HepG2 (cell line): ENCODE data around the gene MAMSTR. TPM values are rescaled to one million over a fixed set of nuclear protein-coding genes. Genes with fewer than 3 reads are reported as not detected.
A peak's percentile ranks its signal among the peaks of the same experiment; 100 is the strongest.

Experiments used
- ARNTL ChIP-seq: sonication (generic); formaldehyde crosslinking; IDR thresholded peaks from 2 replicates; pipeline ENCODE4 v1.4.0; 2020; ENCODE audit warnings: mild to moderate bottlenecking, missing genetic modification reagents
- ATAD3A ChIP-seq: sonication (generic); formaldehyde crosslinking; IDR thresholded peaks from 2 replicates; pipeline ENCODE4 v1.4.0; 2020; ENCODE audit warnings: missing genetic modification reagents
- ATF7-NPFF ChIP-seq: sonication (generic); formaldehyde crosslinking; IDR thresholded peaks from 2 replicates; pipeline ENCODE4 v1.8.1; 2023; ENCODE audit warnings: mild to moderate bottlenecking, low read depth, missing genetic modification reagents, moderate library complexity
- DNMT1 ChIP-seq: sonication (generic); formaldehyde crosslinking; IDR thresholded peaks from 2 replicates; pipeline ENCODE4 v1.5.1; 2020; ENCODE audit warnings: mild to moderate bottlenecking, missing genetic modification reagents
- GTF3A ChIP-seq: sonication (generic); formaldehyde crosslinking; conservative IDR thresholded peaks from 2 replicates; pipeline ENCODE4 v1.4.0; 2020; ENCODE audit warnings: mild to moderate bottlenecking, missing genetic modification reagents
- HDAC2 ChIP-seq: sonication (generic); formaldehyde crosslinking; IDR thresholded peaks from 2 replicates; pipeline ENCODE4 v1.4.0; 2020; ENCODE audit warnings: missing genetic modification reagents
- HDAC6 ChIP-seq: fragments of 200-600 bp; sonication (generic); IDR thresholded peaks from 2 replicates; pipeline ENCODE4 v1.7.0; 2017; ENCODE audit warnings: mild to moderate bottlenecking, antibody characterized with exemption, low read length, low read depth
- MTA3 ChIP-seq: sonication (generic); formaldehyde crosslinking; IDR thresholded peaks from 2 replicates; pipeline ENCODE4 v1.4.0; 2020; ENCODE audit warnings: missing genetic modification reagents
- MTF1 ChIP-seq: sonication (generic); formaldehyde crosslinking; IDR thresholded peaks from 2 replicates; pipeline ENCODE4 v1.5.0; 2020; ENCODE audit warnings: missing genetic modification reagents
- MZF1 ChIP-seq: sonication (generic); formaldehyde crosslinking; IDR thresholded peaks from 2 replicates; pipeline ENCODE4 v1.8.1; 2023; ENCODE audit warnings: mild to moderate bottlenecking, missing genetic modification reagents, borderline replicate concordance
- NFIB ChIP-seq: sonication (generic); formaldehyde crosslinking; IDR thresholded peaks from 2 replicates; pipeline ENCODE4 v1.9.0; 2021; ENCODE audit warnings: missing genetic modification reagents, mild to moderate bottlenecking, borderline replicate concordance
- RARG ChIP-seq: sonication (generic); formaldehyde crosslinking; IDR thresholded peaks from 2 replicates; pipeline ENCODE4 v1.4.0; 2020; ENCODE audit warnings: low read depth, mild to moderate bottlenecking, missing genetic modification reagents
- REPIN1 ChIP-seq: sonication (generic); formaldehyde crosslinking; IDR thresholded peaks from 2 replicates; pipeline ENCODE4 v1.8.0; 2022; ENCODE audit warnings: missing genetic modification reagents, low read depth, mild to moderate bottlenecking, borderline replicate concordance
- RFXANK ChIP-seq: IDR thresholded peaks from 2 replicates; pipeline ENCODE4 v1.6.1; 2016
- SMAD3 ChIP-seq: sonication (generic); formaldehyde crosslinking; IDR thresholded peaks from 2 replicates; pipeline ENCODE4 v1.4.0; 2020; ENCODE audit warnings: missing genetic modification reagents
- YEATS4 ChIP-seq: sonication (generic); formaldehyde crosslinking; IDR thresholded peaks from 2 replicates; pipeline ENCODE4 v1.4.0; 2020; ENCODE audit warnings: missing genetic modification reagents, borderline replicate concordance
- ZMYM4 ChIP-seq: sonication (generic); formaldehyde crosslinking; IDR thresholded peaks from 2 replicates; pipeline ENCODE4 v1.8.1; 2023; ENCODE audit warnings: mild to moderate bottlenecking, missing genetic modification reagents
- ZNF160 ChIP-seq: sonication (generic); formaldehyde crosslinking; IDR thresholded peaks from 2 replicates; pipeline ENCODE4 v1.8.0; 2022; ENCODE audit warnings: mild to moderate bottlenecking, inconsistent platforms, missing genetic modification reagents
- ZNF180 ChIP-seq: sonication (generic); formaldehyde crosslinking; IDR thresholded peaks from 2 replicates; pipeline ENCODE4 v1.4.0; 2020; ENCODE audit warnings: low read depth, missing genetic modification reagents, borderline replicate concordance
- ZNF235 ChIP-seq: sonication (generic); formaldehyde crosslinking; IDR thresholded peaks from 2 replicates; pipeline ENCODE4 v1.8.1; 2023; ENCODE audit warnings: mild to moderate bottlenecking, missing genetic modification reagents, borderline replicate concordance
- ZNF329 ChIP-seq: sonication (generic); formaldehyde crosslinking; IDR thresholded peaks from 2 replicates; pipeline ENCODE4 v1.9.0; 2021; ENCODE audit warnings: low read depth, mild to moderate bottlenecking, missing genetic modification reagents
- ZNF335 ChIP-seq: sonication (generic); formaldehyde crosslinking; IDR thresholded peaks from 2 replicates; pipeline ENCODE4 v1.4.0; 2020; ENCODE audit warnings: missing genetic modification reagents
- ZNF383 ChIP-seq: sonication (generic); formaldehyde crosslinking; IDR thresholded peaks from 2 replicates; pipeline ENCODE4 v1.4.0; 2020; ENCODE audit warnings: missing genetic modification reagents, mild to moderate bottlenecking, borderline replicate concordance
- ZNF607 ChIP-seq: sonication (generic); formaldehyde crosslinking; IDR thresholded peaks from 2 replicates; pipeline ENCODE4 v1.5.1; 2020; ENCODE audit warnings: missing genetic modification reagents, mild to moderate bottlenecking, borderline replicate concordance
- ZNF678 ChIP-seq: sonication (generic); formaldehyde crosslinking; IDR thresholded peaks from 2 replicates; pipeline ENCODE4 v1.4.0; 2020; ENCODE audit warnings: mild to moderate bottlenecking, missing genetic modification reagents
- ZNF709 ChIP-seq: sonication (generic); formaldehyde crosslinking; IDR thresholded peaks from 2 replicates; pipeline ENCODE4 v1.5.0; 2020; ENCODE audit warnings: mild to moderate bottlenecking, missing genetic modification reagents
- ZNF746 ChIP-seq: sonication (generic); formaldehyde crosslinking; IDR thresholded peaks from 2 replicates; pipeline ENCODE4 v1.8.0; 2022; ENCODE audit warnings: mild to moderate bottlenecking, missing genetic modification reagents
- ZNF772 ChIP-seq: sonication (generic); formaldehyde crosslinking; IDR thresholded peaks from 2 replicates; pipeline ENCODE4 v1.5.0; 2020; ENCODE audit warnings: mild to moderate bottlenecking, missing genetic modification reagents
- ZZZ3 ChIP-seq: sonication (generic); formaldehyde crosslinking; IDR thresholded peaks from 2 replicates; pipeline ENCODE4 v1.4.0; 2020; ENCODE audit warnings: missing genetic modification reagents, mild to moderate bottlenecking, borderline replicate concordance
- polyA plus RNA-seq, 8 experiments: library from polyadenylated mRNA; depleted of rRNA in 3 of 8; stranded (reverse) in 7 of 8; unstranded in 1 of 8; fragments of >200 nt; fragmentation: Illumina TruSeq in 4 of 8; extraction: Trizol in 4 of 8; gene quantifications; 2 replicates each; pipeline versions ENCODE4 v1.2.1 to v1.2.3, GENCODE V29; 2011 to 2016; ENCODE audit warnings: low read depth in 4 of 8, missing spikeins in 1 of 8, mixed read lengths in 1 of 8; ENCODE audit not compliant: insufficient read depth in 1 of 8
- total RNA-seq, 5 experiments: library from RNA; depleted of rRNA; stranded (reverse); fragments of >200 nt; fragmentation: Illumina TruSeq; extraction: Trizol; gene quantifications; 2 replicates each; pipeline ENCODE4 v1.2.3, GENCODE V29; 2016; ENCODE audit warnings: low read depth in 1 of 5
- TF ChIP-seq, protein P1 (sequence below): IDR thresholded peaks from 2 replicates; pipeline ENCODE4 v1.6.1; 2016; ENCODE audit warnings: low read depth
- TF ChIP-seq, protein P2 (sequence below): IDR thresholded peaks from 2 replicates; pipeline ENCODE4 v1.6.1; 2016

Gene MAMSTR
- total and polyA plus RNA-seq, 2 of the 13 experiments (the other 11 are each of a cell fraction or from before 2014, with no cell fraction given) = 2.2 to 2.4 TPM

DNA sequence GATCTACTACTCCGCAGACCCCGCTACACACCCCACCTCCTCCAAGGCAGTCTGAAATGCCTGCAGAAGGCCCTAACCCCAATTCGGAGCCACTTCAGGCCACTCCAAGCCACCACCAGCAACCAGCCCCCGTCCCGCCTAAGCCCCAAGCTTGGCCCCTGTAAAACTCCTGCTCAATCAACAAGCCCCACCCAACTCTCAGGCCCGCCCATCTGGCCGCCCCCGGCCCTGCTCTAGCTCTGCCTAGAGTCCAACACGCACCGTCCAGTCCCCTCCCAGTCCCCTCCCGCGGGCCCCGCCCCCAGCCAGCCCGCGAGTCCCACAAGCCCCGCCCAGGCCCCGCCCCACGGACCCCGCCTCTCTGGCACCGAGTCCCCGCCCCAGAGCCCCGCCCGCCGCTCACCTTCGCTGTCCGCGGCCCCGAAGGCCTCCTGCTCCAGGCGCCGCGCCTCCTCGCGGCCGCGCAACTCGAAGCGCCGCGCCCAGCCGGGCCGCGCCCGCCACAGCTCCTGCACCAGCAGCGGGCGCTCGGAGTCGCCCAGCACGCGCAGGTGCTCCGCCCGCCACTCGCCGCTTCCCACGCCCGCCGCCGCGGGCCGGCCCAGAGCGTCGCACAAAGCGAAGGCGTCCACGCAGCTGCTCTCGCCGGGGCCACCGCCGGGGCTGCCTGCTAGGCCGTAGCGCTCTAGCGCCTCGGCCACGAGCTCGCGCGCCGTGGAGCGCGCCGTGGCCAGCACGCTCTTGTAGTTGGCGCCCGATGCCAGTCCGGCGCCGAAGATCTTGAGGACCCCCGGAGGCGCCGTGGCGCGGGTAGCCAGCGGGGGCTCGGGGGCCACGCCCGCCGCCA is 19.3 kb upstream of the MAMSTR start (continued):
- TF ChIP-seq, protein P1, sequence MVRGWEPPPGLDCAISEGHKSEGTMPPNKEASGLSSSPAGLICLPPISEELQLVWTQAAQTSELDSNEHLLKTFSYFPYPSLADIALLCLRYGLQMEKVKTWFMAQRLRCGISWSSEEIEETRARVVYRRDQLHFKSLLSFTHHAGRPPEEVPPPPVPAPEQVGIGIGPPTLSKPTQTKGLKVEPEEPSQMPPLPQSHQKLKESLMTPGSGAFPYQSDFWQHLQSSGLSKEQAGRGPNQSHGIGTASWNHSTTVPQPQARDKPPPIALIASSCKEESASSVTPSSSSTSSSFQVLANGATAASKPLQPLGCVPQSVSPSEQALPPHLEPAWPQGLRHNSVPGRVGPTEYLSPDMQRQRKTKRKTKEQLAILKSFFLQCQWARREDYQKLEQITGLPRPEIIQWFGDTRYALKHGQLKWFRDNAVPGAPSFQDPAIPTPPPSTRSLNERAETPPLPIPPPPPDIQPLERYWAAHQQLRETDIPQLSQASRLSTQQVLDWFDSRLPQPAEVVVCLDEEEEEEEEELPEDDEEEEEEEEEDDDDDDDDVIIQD (CRISPR knock-in tag) = no peak
- TF ChIP-seq ZNF160 (CRISPR knock-in tag) (peak; percentile 37; the same call in 1 of the 2 replicates), ZNF607 (no peak), ATF7-NPFF (CRISPR knock-in tag) (peak; percentile 75; the same call in 1 of the 2 replicates), ZNF746 (CRISPR knock-in tag) (peak; percentile 32; the same call in 1 of the 2 replicates), MTA3 (CRISPR knock-in tag) (no peak), GTF3A (CRISPR knock-in tag) (0 out of 2 replicates have a peak, but pooled peaks have one; percentile 30), YEATS4 (CRISPR knock-in tag) (peak; percentile 63; the same call in 1 of the 2 replicates), RARG (no peak), ZNF235 (CRISPR knock-in tag) (no peak), HDAC6 (no peak), ZNF383 (CRISPR knock-in tag) (no peak), MTF1 (CRISPR knock-in tag) (no peak), ATAD3A (CRISPR knock-in tag) (no peak), HDAC2 (CRISPR knock-in tag) (no peak), ZZZ3 (CRISPR knock-in tag) (no peak), RFXANK (no peak), ZNF335 (CRISPR knock-in tag) (no peak), ZNF180 (CRISPR knock-in tag) (no peak), ZNF709 (CRISPR knock-in tag) (peak; percentile 55; the same call in 1 of the 2 replicates), NFIB (no peak), SMAD3 (CRISPR knock-in tag) (no peak), ZNF678 (peak; percentile 39; the same call in 1 of the 2 replicates), ZMYM4 (CRISPR knock-in tag) (peak; percentile 38; the same call in 1 of the 2 replicates), ZNF772 (CRISPR knock-in tag) (peak; percentile 40; the same call in 1 of the 2 replicates), REPIN1 (CRISPR knock-in tag) (0 out of 2 replicates have a peak, but pooled peaks have one; percentile 44), ZNF329 (CRISPR knock-in tag) (no peak; the same call in 1 of the 2 replicates), DNMT1 (no peak), ARNTL (peak; percentile 24; the same call in 1 of the 2 replicates), MZF1 (CRISPR knock-in tag) (no peak)
- TF ChIP-seq, protein P2, sequence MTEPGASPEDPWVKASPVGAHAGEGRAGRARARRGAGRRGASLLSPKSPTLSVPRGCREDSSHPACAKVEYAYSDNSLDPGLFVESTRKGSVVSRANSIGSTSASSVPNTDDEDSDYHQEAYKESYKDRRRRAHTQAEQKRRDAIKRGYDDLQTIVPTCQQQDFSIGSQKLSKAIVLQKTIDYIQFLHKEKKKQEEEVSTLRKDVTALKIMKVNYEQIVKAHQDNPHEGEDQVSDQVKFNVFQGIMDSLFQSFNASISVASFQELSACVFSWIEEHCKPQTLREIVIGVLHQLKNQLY (CRISPR knock-in tag) = no peak
